GM18526 (cell line): Measurements from ENCODE around the gene LOXL4.

Experiments used
- POLR2A ChIP-seq: IDR thresholded peaks from 3 replicates; pipeline ENCODE4 v1.6.1; 2011; ENCODE audit not compliant: insufficient read length; ENCODE audit errors: extremely low read depth

LOXL4 gene

GRCh38 chr10:98272245-98272644, 4.3 kb upstream of the LOXL4 start:
- TF ChIP-seq POLR2A: no peak

GRCh38 chr10:98270786-98271185, 2.8 kb upstream of the LOXL4 start:
- no peak for TF ChIP-seq POLR2A

- no peak for TF ChIP-seq POLR2A
Observed at GRCh38 chr10:98270073-98270740, 2.2 kb upstream of the LOXL4 start.

- TF ChIP-seq POLR2A: no peak
Observed at GRCh38 chr10:98269435-98269912, 1.5 kb upstream of the LOXL4 start.

- TF ChIP-seq POLR2A: no peak
Observed at GRCh38 chr10:98268694-98269431, 869 bp upstream of the LOXL4 start.

- no peak for TF ChIP-seq POLR2A
Observed at GRCh38 chr10:98267069-98267893, 713 bp downstream of the LOXL4 start.

GRCh38 chr10:98266647-98267046, 1.3 kb downstream of the LOXL4 start:
- TF ChIP-seq POLR2A: no peak

- no peak for TF ChIP-seq POLR2A
Observed at GRCh38 chr10:98265403-98266378, 2.3 kb downstream of the LOXL4 start.

- TF ChIP-seq POLR2A: no peak
Observed at GRCh38 chr10:98264378-98265065, 3.5 kb downstream of the LOXL4 start.

GRCh38 chr10:98263088-98263487, 4.9 kb downstream of the LOXL4 start:
- TF ChIP-seq POLR2A: no peak

GRCh38 chr10:98262571-98262970, 5.4 kb downstream of the LOXL4 start:
- no peak for TF ChIP-seq POLR2A

GRCh38 chr10:98261436-98262277, 6.3 kb downstream of the LOXL4 start:
- no peak for TF ChIP-seq POLR2A

GRCh38 chr10:98260752-98261151, 7.2 kb downstream of the LOXL4 start:
- TF ChIP-seq POLR2A: no peak

- no peak for TF ChIP-seq POLR2A
Observed at GRCh38 chr10:98260350-98260749, 7.6 kb downstream of the LOXL4 start.
